GM18858 (cell line): Measurements from ENCODE around the gene FAM170B.

Experiments used
- ATAC-seq: cut with Tn5 transposase; IDR thresholded peaks from one replicate; pipeline ENCODE4 v1.9.1; 2021; ENCODE audit not compliant: unreplicated experiment

The FAM170B gene

GRCh38 chr10:49107111-49107886 is 26.5 kb downstream of the FAM170B start:
- ATAC-seq: no peak

- ATAC-seq: no peak
Measured at GRCh38 chr10:49106451-49106850, 27.4 kb downstream of the FAM170B start.

- no peak for ATAC-seq
Measured at GRCh38 chr10:49105076-49105475, 28.7 kb downstream of the FAM170B start.

GRCh38 chr10:49104323-49104722 is 29.5 kb downstream of the FAM170B start:
- no peak for ATAC-seq

- no peak for ATAC-seq
Measured at GRCh38 chr10:49103761-49104160, 30.1 kb downstream of the FAM170B start.

- ATAC-seq: no peak
Measured at GRCh38 chr10:49099046-49099445, 34.8 kb downstream of the FAM170B start.

- no peak for ATAC-seq
Measured at GRCh38 chr10:49096890-49097445, 36.9 kb downstream of the FAM170B start.

GRCh38 chr10:49094646-49095045 is 39.2 kb downstream of the FAM170B start:
- ATAC-seq: no peak

GRCh38 chr10:49093922-49094321 is 39.9 kb downstream of the FAM170B start:
- no peak for ATAC-seq

- no peak for ATAC-seq
Measured at GRCh38 chr10:49092477-49092876, 41.3 kb downstream of the FAM170B start.

- ATAC-seq: no peak
Measured at GRCh38 chr10:49091450-49092210, 42.2 kb downstream of the FAM170B start.

GRCh38 chr10:49090696-49091380 is 43.0 kb downstream of the FAM170B start:
- ATAC-seq: no peak

- ATAC-seq: no peak
Measured at GRCh38 chr10:49090189-49090575, 43.6 kb downstream of the FAM170B start.

GRCh38 chr10:49089557-49090188 is 44.1 kb downstream of the FAM170B start:
- no peak for ATAC-seq

- ATAC-seq: no peak
Measured at GRCh38 chr10:49089152-49089551, 44.7 kb downstream of the FAM170B start.

GRCh38 chr10:49086889-49087288 is 46.9 kb downstream of the FAM170B start:
- ATAC-seq: no peak

- ATAC-seq: no peak
Measured at GRCh38 chr10:49083261-49083660, 50.6 kb downstream of the FAM170B start.

- ATAC-seq: no peak
Measured at GRCh38 chr10:49082766-49083165, 51.1 kb downstream of the FAM170B start.

GRCh38 chr10:49081547-49082275 is 52.1 kb downstream of the FAM170B start:
- no peak for ATAC-seq
